SKM-1 treated with dmso at 0.1 percent for 144 hours (cell line): ENCODE data around the gene DENND4A.
"Not testable (repeated sequence)": the region's sequence is repeated elsewhere in the genome, so short reads cannot be mapped to it uniquely, and the experiment has no call there.

Experiments
- DNase-seq: peaks from one replicate; lab custom pipeline; 2025; ENCODE audit not compliant: unreplicated experiment; lab: John Stamatoyannopoulos, UW

Gene DENND4A

DNA sequence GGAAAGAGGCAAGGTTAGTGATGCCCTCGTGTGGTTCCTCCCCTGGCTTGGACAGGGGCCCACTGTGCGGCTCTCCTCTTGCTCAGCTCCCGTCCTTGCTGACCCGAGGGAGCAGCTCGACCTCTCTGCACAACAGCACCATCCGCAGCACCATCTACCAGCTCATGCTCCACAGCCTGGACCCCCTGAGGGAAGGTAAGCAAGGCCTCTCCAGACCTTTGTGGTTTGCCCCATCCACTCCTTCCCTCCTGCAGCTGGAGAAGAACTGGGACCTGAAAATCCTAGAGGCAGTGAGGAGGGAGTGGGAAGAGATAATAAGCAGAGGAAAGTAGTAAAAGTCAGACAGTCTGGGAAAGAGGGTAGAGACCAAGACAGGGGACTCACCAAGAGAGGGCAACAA, 152.6 kb downstream of the DENND4A start:
- no peak for DNase-seq

DNA sequence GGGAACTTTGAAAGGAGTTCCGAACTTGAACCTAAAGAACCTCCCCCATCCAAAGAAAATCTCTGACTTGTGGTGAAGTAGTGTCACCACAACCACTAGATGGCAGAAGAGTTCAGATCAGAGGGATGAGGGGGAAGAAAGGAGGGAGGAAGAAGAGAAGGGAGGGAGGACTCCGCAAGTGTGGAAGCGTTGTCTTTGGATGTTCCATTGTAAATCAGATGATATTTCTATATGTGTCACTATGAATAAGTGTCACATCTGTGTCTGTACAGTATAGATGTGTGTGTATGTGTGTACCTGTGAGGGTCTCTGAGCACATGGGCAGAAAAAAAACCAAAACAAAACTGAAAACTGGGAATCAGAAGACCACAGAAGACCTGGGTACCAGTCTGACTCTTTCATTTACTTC, 153.4 kb downstream of the DENND4A start:
- peak; percentile 85 for DNase-seq

DNA sequence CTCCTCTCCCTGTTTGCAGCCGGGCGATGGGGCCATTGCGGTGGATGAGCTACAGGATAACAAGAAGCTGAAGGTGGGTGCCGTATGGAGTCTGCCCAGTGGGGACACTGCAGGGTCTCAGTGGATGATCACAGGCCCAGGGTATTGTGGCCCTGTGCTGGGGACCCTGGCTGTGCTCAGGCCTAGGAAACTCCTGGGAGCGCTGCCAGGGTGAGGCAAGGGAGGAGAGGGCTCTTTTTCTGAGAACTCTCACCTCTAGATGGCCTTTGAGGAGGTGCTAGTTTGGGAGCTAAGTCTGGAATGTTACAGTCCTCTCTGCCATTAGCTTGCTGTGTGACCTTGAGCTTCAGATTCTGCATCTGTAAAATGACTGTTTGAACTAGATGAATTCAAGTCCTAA, 154.0 kb downstream of the DENND4A start:
- no peak for DNase-seq

DNA sequence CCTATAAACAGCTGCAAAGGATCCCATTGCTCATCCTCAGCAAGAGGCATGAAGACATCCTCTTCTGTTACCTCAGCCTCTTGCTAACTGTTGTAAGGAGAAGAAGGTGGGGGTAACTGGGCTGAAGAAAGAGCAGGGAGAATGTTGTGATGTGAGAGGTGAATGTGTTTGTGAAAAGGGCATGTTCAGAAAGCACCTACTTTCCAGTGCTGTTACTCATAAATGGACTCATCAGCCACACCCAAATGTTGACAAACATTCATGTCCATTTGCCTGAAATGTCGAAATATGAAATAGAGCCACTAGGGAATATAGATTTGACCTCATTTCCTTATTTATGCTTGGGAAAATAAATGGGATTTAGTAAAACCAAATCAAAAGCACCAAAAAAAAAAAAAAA, 157.7 kb downstream of the DENND4A start:
- DNase-seq: no peak

DNA sequence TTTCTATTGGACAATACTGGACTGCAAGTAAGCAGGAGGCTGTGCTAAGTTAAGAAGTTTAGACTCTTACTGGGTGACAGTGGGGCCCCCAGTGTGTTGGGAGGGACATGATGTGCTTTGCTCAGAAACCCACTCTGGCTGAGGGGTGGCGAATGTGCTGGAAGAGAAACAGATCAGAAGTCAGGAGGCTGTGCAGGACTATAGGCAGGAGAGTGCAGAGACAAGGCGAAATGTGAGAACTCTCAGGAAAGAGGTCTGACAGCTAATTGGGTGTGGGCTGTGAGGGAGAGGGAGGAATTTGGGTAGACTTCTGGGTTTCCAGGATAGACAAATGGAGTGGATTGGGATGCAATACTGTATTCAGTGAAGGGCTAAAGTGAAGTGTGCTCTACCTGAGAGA, 158.3 kb downstream of the DENND4A start:
- no peak for DNase-seq

DNA sequence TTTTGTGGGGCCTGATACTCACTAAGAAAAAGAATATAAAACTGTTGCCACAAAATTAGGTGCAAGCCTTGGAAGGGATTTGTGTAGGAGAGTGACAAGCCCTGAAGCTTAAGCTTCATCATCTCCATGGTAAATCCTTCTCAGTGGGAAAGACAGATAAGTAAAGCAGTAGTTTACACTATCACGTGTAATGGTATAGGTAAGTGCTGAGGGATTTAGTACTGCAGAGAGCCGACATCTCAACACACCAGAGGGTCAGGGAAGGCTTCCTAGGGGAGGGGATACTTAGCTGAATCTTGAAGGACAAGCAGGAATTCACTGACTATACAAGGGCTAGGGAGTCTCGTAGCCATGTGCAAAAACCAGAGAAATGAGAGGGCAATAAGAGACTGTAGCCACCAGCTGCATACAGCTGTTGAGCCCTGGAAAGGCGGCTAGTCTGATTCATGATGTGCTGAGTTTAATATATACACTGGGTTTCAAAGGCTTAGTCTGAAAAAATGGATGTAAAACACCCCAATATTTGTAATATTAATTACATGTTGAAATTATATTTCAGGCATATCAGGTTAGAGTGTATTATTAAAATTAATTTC, 159.2 kb downstream of the DENND4A start:
- DNase-seq: no peak

DNA sequence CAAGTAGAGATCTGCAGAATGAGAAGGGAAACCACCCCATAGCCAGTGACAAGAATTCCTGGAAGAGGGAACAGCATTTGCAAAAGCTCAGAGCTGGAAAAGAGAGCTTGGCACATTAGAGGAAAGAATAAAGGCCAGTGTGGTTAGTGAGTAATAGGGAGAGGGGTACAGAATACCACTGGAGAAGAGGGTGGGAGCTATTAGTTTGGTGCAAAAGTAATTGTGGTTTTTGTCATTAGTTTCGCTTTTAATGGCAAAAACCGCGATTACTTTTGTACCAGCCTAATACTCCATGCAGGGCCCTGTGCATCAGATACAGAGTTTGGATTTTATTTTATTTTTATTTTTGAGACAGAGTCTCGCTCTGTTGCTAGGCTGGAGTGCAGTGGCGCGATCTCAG, 160.6 kb downstream of the DENND4A start:
- no peak for DNase-seq

DNA sequence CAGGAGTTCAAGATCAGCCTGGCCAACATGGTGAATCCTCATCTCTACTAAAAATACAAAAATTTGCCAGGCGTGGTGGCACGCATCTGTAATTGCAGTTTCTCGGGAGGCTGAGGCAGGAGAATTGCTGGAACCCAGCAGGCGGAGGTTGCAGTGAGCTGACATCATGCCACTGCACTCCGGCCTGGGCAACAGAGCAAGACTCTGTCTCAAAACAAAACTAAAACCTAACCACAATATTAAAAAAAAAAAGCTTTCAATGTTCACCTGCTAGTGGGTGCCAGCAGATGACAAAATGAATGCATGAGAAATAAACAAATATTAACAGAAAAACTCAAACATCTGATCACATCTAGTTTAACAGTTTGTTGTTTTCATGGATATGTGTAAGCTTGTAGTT, 161.3 kb downstream of the DENND4A start:
- no peak for DNase-seq

DNA sequence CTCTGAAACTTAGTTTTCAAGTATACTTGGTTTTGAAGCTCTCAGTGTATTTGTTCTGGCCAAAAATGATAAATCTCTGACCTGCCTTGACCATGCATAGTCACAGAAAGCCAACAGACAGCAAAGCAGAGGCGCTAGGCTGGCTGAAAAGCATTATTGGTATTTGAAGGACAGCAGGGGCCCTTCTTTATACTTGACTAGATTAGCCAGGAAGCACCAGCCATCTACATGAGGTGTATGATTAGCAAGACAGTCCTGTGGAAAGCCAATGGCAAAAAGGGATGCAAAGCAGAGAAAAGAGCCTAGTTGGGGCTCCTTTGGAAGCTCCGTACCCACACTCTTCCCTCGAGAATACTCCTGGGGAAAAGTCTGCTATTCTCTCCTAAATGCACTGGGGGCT, 162.5 kb downstream of the DENND4A start:
- no peak for DNase-seq

DNA sequence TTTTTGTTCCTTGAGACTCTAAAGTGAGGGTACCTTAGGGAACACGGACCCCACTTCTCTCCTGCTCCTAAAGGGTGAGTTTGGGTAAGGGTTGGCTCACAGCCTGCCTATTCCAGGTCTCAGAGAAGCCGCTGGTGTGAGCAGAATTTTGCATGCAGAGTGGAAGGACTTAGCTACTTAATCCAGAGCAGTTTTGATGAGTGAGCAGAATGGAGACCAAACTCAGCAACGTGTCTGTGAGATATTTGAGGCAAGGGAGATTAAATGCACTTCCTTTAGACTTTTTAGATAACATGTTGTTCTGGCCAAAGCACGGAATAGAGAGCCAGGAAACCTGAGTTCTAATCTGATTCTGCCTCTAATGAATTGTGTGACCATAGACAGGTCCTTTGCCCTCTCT, 165.2 kb downstream of the DENND4A start:
- DNase-seq: no peak

DNA sequence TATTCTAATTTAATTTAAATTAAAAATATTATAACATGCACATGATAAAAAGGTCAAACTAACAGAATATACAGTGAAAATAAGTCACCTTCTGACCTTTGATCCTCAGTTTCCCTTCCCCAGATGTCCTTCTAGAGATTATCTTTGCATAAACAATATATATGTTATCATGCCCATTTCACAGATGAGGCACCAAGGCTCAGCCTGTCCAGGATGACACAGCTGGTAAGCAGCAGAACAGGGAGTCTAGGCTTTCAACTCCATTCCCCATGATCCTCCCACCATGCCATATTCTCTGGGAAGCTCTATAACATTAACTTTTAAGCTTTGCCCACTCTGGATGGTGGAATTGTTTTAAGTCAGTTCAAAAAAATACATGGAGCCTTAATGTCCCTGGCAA, 169.0 kb downstream of the DENND4A start:
- no peak for DNase-seq

DNA sequence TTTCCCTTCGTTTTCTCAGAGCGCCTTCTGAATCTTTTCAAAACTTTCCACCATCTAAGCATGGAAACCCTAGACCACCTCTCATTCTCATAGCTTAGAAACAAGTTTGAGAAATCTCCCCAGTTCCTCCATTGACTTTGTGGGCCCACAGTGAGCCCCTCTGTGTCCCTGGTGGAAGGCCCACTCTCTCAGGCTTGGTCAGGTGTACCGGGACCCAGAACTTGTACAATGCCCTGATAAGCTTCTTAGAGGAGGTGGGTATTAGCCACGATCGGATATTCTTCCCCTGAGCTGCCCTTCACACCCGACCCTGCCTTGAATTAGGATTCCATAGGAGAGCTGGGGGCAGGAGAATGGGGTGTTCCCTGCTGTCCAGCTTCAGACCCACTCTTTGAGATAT, 170.5 kb downstream of the DENND4A start, which contains the start of gene SLC24A1:
TSS of gene SLC24A1 (plus strand) at position 301 of the 400 bp plus-strand sequence. CDS start 2,143 bp downstream, outside the sequence.
- DNase-seq: no peak

DNA sequence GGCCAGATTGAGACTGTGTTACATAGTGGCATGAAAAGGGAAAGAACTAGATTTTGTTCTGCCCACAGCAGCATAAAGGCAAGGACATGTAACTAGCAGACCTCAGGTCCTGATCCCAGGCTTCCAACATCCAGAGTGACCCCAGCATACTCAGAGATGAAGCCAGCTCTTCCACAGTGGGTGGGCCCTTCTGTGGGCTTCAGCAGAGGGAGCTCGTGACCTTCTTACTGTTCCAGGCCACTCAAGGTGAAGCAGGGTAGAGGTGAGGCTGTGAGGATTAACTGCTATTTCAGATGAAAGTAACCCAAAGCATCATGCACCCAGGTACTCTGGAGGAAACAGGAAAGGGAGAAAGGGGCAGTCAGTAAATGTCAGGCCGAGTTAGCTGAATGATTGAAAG, 171.3 kb downstream of the DENND4A start:
- no peak for DNase-seq

DNA sequence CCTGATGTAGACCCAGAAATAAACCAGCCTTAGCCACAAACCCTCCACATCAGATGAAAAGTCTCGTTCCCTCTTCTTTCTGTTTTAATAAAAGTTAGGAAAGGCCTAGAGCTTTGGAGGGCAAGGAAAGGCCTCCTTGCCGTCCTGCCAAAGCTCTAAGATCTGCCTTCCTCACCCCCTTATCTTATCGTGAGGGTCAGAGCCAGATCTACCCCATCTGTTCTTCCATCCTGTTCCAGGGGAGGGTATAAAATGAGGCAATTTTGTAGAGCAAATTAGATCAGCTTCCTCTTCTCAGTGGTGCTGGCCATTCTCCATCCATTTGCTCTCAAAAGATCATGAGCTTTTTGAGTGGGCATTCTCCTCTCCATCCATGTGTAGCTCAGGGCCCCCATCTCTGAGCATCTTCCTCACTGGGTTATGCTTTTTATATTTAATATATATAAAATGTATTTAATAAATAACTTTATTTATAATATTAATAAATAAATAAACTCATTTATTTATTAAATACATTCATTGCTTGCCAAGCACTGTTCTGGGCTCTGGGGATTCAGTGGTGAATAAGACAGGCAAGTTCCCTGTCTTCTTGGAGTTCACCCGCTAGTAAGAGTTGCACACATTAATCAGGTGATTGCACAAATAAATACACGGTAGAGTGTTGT, 172.3 kb downstream of the DENND4A start:
- DNase-seq: no peak

DNA sequence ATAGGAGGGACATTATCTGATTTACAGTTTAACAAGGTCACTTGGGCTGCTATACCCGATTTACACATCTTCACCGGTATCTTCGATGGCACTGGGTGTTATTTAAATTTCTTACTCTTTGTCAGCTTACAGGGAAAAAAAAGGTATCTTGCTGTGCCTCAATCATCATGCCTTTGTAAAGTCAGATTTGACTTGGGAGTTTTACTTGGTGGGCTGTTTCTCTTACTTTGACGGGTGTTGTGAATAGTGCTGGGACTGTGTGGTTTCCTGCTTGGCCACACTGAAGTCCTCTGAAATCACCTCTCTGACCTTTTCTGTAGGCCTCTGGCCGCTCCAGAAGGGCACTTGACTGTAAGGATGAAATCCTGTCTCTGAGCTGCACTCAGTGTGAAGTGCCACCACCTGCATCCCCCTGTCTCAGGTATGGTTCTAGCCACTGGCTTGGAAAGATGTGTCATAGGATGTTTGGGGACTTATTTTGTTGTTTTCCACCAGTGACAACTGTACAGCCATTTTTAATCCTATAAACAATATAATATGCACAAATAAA, 173.5 kb downstream of the DENND4A start:
- DNase-seq: no peak

DNA sequence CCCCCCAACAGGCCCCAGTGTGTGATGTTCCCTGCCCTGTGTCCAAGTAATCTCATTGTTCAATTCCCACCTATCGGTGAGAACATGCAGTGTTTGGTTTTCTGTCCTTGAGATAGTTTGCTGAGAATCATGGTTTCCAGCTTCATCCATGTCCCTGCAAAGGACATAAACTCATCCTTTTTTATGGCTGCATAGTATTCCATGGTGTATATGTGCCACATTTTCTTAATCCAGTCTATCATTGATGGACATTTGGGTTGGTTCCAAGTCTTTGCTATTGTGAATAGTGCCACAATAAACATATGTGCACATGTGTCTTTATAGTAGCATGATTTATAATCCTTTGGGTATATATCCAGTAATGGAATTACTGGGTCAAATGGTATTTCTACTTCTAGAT, 176.2 kb downstream of the DENND4A start:
- not testable (repeated sequence) for DNase-seq

DNA sequence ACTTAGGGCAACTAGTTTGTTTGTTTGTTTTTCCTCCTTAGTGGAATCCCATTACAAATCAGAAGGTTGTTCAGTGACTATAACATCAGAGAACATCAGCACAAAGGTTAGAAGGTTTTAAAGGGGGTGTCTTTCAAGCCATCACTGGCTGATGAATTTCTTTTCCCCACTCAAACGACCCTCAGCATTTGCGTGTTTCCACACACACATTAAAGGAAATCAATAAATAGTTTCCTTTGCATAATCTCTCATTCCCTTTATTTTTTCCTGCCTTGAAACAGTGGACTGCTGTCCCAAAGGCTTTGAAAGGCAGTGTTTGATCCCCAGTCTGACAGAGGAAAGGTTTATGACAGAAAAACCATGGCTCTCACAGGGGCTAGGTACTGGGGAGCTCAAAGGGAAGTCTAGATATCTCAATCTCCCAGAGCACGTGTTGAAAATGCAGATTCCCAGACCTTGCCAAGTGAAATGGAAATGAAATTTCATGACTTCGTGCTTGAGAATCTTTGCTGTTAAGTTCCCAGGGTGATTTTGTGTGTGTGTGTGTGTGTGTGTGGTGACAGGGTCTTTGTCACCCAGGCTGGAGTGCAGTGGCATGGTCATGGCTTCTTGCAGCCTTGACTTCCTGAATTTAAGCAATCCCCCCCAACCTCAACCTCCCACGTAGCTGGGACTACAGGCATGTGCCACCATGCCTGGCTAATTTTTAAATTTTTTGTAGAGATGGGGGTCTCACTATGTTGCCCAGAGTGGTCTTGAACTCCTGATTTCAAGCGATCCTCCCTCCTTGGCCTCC, 178.9 kb downstream of the DENND4A start:
- DNase-seq: no peak

DNA sequence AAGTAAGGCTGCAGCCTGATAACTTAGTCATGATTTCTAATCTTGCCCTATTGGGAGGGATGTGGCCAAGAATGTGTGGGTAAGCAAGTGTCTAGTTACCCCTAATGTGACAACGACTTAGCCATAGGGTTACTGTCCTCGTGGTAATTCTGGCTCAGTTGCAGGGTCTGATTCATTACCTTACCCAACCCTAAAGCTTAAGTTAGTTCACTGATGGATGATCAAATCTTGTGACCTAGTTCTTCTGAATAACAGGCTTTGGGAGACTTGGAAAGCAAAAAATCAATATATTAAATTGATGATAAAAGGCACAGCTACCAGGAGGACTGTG, 179.5 kb downstream of the DENND4A start:
- DNase-seq: no peak

DNA sequence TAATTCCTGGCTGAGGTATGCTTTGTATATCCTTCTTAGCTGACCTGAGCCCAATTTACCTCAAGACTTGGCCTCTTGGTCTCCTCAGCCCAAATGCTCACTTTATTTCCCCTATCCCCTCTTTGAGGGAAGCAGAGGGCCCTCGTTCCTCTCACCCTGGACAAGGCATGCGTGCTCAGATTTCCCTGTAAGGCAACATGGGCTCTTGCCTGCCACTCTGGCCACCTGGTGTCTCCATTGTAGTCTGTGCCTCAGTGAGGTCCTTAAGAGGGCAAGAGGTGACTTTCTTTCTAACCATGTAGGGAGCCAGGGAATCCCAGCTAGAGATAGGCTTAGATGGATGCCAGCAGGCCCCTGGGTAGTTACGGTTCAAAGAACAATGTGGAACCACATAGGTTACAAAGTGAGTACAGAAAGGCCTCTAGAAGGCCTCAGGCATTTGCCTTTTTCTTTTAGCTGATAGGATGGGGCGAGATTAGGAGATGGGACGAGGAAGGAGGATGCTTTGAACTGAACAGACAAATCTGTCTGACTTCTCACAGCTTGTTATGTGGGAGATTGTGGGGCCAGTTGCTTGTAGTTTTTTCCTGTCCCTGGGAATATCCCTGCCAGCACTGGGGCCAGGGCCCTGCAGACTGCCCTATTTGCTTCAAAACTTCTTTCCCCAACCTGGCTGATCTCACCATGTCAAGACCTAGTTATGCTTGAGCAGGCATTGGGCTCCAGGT, 180.0 kb downstream of the DENND4A start:
- no peak for DNase-seq

DNA sequence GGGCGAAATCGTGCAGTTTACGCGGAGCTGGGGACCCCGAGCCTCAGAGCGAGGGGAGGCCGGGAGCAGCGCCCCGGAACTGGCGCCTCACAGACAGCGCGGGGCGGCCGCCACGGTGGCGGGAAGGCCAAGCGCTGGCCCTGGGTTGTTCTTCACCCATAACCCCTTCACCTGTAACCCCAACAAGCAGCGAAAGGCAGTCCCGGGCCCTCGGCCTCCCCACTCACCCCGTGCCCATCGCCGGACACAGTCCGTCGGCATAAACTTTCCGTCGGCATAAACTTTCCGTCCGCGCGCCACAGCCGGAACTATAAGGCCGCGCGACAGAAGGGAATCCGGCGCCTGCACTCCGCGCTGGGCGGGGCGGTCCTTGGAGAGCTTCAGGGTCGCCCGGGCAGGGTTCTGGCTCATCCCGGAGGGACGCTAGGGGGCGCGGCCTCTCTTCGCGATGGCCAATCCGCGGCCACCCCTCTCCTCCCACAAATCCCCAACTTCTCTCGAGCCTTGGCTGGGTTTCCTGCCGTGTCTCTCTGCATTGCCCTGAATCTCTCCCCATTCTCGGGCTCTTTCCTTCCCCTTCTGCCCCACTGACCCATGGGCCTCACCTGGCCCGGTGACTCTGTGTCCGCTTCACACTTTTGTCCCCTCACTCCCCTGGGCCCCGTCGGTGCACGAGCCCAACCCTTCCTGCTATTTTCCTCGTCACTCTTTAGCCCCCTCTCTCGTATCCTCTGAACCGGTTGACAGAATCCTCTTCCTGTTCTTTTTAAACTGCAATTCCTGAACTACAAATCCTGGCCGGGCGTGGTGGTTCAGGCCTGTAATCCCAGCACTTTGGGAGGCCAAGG, 181.0 kb downstream of the DENND4A start, which contains the start of gene INTS14:
TSS of gene INTS14 (minus strand) at position 261 of the 848 bp plus-strand sequence. CDS start 3,751 bp downstream, outside the sequence.
- peak; percentile 95 for DNase-seq
